Gastrocnemius medialis (tissue), 4 donors: ENCODE measurements around the gene PLEKHA4. TPM values are rescaled to one million over a fixed set of nuclear protein-coding genes. Genes with fewer than 3 reads are reported as not detected.
A peak's percentile ranks its signal among the peaks of the same experiment; 100 is the strongest.

Source experiments
- ATAC-seq, 2 donors: fragments of 150-250 bp; one replicate each; pipeline ENCODE4 v1.9.1; 2016
- DNase-seq, 2 donors: peaks; one replicate each; pipeline ENCODE4 v3.0.0-alpha.2; 2019
- H3K27ac ChIP-seq, 4 donors: fragments of 200-600 bp; sonication (generic); 1 replicate in 1 of 4; 2 replicates in 3 of 4; pipeline ENCODE4 v1.5.1; 2016 to 2018; ENCODE audit warnings: mild to moderate bottlenecking in 2 of 4, moderate library complexity in 1 of 4
- H3K27me3 ChIP-seq, 3 donors: fragments of 200-600 bp; sonication (generic) in 2 of 3; 1 replicate in 1 of 3; 2 replicates in 2 of 3; pipeline versions ENCODE4 v1.5.1 to v1.6.0; 2016 to 2019; ENCODE audit warnings: mild to moderate bottlenecking in 1 of 3, moderate library complexity in 1 of 3
- H3K36me3 ChIP-seq, 2 donors: fragments of 200-600 bp; sonication (generic) in 1 of 2; one replicate each; pipeline ENCODE4 v1.5.1; 2017 to 2018
- H3K4me1 ChIP-seq, 2 donors: fragments of 200-600 bp; sonication (generic) in 1 of 2; one replicate each; pipeline ENCODE4 v1.5.1; 2016 to 2017; ENCODE audit warnings: mild to moderate bottlenecking in 2 of 2
- H3K4me3 ChIP-seq, 4 donors: fragments of 200-600 bp; sonication (generic) in 3 of 4; 1 replicate in 1 of 4; 2 replicates in 3 of 4; pipeline ENCODE4 v1.5.1; 2016 to 2019; ENCODE audit warnings: mild to moderate bottlenecking in 2 of 4
- H3K9me3 ChIP-seq, 3 donors: fragments of 200-600 bp; sonication (generic) in 2 of 3; 1 replicate in 1 of 3; 2 replicates in 2 of 3; pipeline ENCODE4 v1.5.1; 2016 to 2019
- CTCF ChIP-seq, 5 experiments: fragments of 450-650 bp in 3 of 5; fragments of 200-600 bp in 2 of 5; sonication (generic) in 2 of 5; IDR thresholded peaks in 4 of 5; conservative IDR thresholded peaks in 1 of 5; 1 replicate in 4 of 5; 2 replicates in 1 of 5; pipeline ENCODE4 v1.5.1; 2016 to 2019; ENCODE audit warnings: antibody characterized with exemption in 5 of 5, mild to moderate bottlenecking in 3 of 5, moderate library complexity in 3 of 5
- POLR2A ChIP-seq, 2 donors: fragments of 450-650 bp; IDR thresholded peaks; one replicate each; pipeline ENCODE4 v1.6.1; 2017; ENCODE audit warnings: antibody characterized with exemption in 2 of 2, mild to moderate bottlenecking in 2 of 2, moderate library complexity in 2 of 2
- in situ Hi-C, 4 donors: fragments of 200-750 bp; cut with MboI; loops; one replicate each; pipeline versions ENCODE4 v1.15.0 to v1.8.0; 2017; ENCODE audit warnings: low sequenced_read_pairs in 4 of 4
- intact Hi-C: fragments of 100-400 bp; cut with DNase I; formaldehyde crosslinking; loops from one replicate; pipeline ENCODE4 v1.15.1; 2023; ENCODE audit warnings: low total_unique reads
- total RNA-seq, 4 donors: library from RNA; depleted of rRNA; stranded (reverse); fragments of >200 nt; gene quantifications; one replicate each; pipeline versions ENCODE4 v1.1.0 to v1.2.3, GENCODE V29; 2016

Gene PLEKHA4
- total RNA-seq, 4 donors from 2014 or later = 3.4 to 9.7 (median 6.3) TPM

GRCh38 chr19:48870048-48870447, 1.6 kb upstream of the PLEKHA4 start:
- no peaks in the 10 kb centered on the region for H3K27me3 ChIP-seq
- DNase-seq (no peak), ATAC-seq (no peak)
- in situ Hi-C loops (loop anchor here in 2 of 4 donors (10.0 to 25.0 kb wide), 2 partner anchors 92 to 95 kb away; partner anchors contain the start of genes FTL (in 2 of the 2) and BAX (in 1 of the 2)), intact Hi-C loops (loop anchor here (5.0 kb wide), 1 partner anchor 153 kb away; the partner anchor contains the start of gene MAMSTR)
- TF ChIP-seq CTCF (IDR thresholded peaks at IDR 0.05 in 4 of 5, conservative IDR thresholded peaks at IDR 0.05 in 1 of 5) (no peak), POLR2A (IDR thresholded peaks at IDR 0.05) (no peak)
- no peak overlapping the region for H3K27ac ChIP-seq
- H3K36me3 ChIP-seq = peaks cover 0 to 18% of the 10 kb centered on the region in 2 donors
- H3K4me1 ChIP-seq = peaks cover 12 to 23% of the 10 kb centered on the region in 2 donors
- no peak overlapping the region for H3K4me3 ChIP-seq
- no peaks in the 10 kb centered on the region for H3K9me3 ChIP-seq

GRCh38 chr19:48867746-48868113, 687 bp downstream of the PLEKHA4 start:
- peak overlapping the region; percentile 72 to 83 (median 76) for H3K27ac ChIP-seq
- in situ Hi-C loops = loop anchor here in 1 of 4 donors (25.0 kb wide), 1 partner anchor 95 kb away; the partner anchor contains the start of genes BAX and FTL
- DNase-seq = no peak

GRCh38 chr19:48867123-48867745, 1.2 kb downstream of the PLEKHA4 start:
- Histone ChIP-seq H3K36me3 (no peaks in the 10 kb centered on the region), H3K4me1 (peaks cover 12 to 24% of the 10 kb centered on the region in 2 donors), H3K27me3 (no peaks in the 10 kb centered on the region), H3K9me3 (no peaks in the 10 kb centered on the region), H3K27ac (peak overlapping the region; percentile 72 to 83 (median 76)), H3K4me3 (peak overlapping the region in 3 of 4 donors; percentile 20 to 35 (median 34))
- TF ChIP-seq POLR2A (IDR thresholded peaks at IDR 0.05) = no peak
- TF ChIP-seq CTCF (IDR thresholded peaks at IDR 0.05 in 4 of 5, conservative IDR thresholded peaks at IDR 0.05 in 1 of 5) = no peak
- intact Hi-C loops (no loop called here), in situ Hi-C loops (loop anchor here in 1 of 4 donors (25.0 kb wide), 1 partner anchor 95 kb away; the partner anchor contains the start of genes BAX and FTL)
- DNase-seq = no peak
- no peak for ATAC-seq

More at GRCh38 chr19:48867746-48868113, 687 bp downstream of the PLEKHA4 start:
- H3K27me3 ChIP-seq = no peaks in the 10 kb centered on the region
- H3K4me3 ChIP-seq = peak overlapping the region in 3 of 4 donors; percentile 20 to 35 (median 34)
- TF ChIP-seq CTCF (IDR thresholded peaks at IDR 0.05 in 4 of 5, conservative IDR thresholded peaks at IDR 0.05 in 1 of 5) (no peak), POLR2A (IDR thresholded peaks at IDR 0.05) (no peak)
- no peak for ATAC-seq
- intact Hi-C loops = no loop called here
- H3K36me3 ChIP-seq = no peaks in the 10 kb centered on the region
- peaks cover 12 to 21% of the 10 kb centered on the region in 2 donors for H3K4me1 ChIP-seq
- no peaks in the 10 kb centered on the region for H3K9me3 ChIP-seq

GRCh38 chr19:48866692-48867091, 1.7 kb downstream of the PLEKHA4 start:
- DNase-seq (no peak), ATAC-seq (no peak)
- in situ Hi-C loops (loop anchor here in 1 of 4 donors (25.0 kb wide), 1 partner anchor 96 kb away; the partner anchor contains the start of genes BAX and FTL), intact Hi-C loops (no loop called here)
- Histone ChIP-seq H3K9me3 (no peaks in the 10 kb centered on the region), H3K36me3 (no peaks in the 10 kb centered on the region), H3K4me1 (peaks cover 12 to 24% of the 10 kb centered on the region in 2 donors), H3K27ac (no peak overlapping the region), H3K27me3 (no peaks in the 10 kb centered on the region), H3K4me3 (no peak overlapping the region)
- TF ChIP-seq POLR2A (IDR thresholded peaks at IDR 0.05) (no peak), CTCF (IDR thresholded peaks at IDR 0.05 in 4 of 5, conservative IDR thresholded peaks at IDR 0.05 in 1 of 5) (no peak)
